GM21619 (cell line): ENCODE results near the gene IPO13.

ENCODE experiments used
- ATAC-seq: cut with Tn5 transposase; IDR thresholded peaks from one replicate; pipeline ENCODE4 v1.9.1; 2021; ENCODE audit not compliant: unreplicated experiment

IPO13 gene

DNA sequence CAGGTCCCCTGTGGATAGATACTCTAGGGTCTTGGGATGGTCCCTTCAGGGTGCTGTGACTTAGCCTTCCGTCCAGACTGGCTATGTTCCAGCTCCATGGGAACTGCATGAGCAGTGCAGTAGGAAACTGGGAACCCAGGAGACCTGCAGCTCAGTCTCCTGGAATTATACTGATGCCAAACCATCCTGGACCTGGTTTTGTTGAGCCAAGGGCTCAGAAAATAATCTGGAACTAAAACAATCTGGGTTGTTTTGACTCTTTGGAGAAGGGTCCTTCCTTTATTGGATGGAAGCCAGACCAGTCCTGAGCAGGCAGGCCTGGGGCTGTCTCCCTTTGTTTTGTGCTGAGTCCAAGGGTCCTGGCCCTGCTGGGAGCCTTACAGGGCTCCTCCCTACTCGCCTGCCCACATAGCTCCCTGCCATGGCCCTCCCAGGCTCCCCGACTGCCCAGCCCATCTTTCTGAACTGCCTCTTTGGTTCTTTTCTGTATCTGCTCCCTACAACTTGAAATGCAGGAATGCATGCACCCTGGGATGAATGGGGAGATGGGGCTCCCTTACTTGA, 1.2 kb downstream of the IPO13 start:
- no peak for ATAC-seq

DNA sequence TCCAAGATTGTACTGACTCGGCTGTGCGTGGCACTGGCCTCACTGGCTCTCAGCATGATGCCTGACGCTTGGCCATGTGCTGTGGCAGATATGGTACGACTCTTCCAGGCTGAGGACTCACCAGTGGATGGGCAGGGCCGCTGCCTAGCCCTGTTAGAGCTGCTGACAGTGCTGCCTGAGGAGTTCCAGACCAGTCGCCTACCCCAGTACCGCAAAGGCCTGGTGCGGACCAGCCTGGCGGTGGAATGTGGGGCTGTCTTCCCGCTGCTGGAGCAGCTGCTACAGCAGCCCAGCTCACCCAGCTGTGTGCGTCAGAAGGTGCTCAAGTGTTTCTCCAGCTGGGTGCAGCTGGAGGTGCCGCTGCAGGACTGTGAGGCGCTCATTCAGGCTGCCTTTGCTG, 2.9 kb downstream of the IPO13 start:
- no peak for ATAC-seq

DNA sequence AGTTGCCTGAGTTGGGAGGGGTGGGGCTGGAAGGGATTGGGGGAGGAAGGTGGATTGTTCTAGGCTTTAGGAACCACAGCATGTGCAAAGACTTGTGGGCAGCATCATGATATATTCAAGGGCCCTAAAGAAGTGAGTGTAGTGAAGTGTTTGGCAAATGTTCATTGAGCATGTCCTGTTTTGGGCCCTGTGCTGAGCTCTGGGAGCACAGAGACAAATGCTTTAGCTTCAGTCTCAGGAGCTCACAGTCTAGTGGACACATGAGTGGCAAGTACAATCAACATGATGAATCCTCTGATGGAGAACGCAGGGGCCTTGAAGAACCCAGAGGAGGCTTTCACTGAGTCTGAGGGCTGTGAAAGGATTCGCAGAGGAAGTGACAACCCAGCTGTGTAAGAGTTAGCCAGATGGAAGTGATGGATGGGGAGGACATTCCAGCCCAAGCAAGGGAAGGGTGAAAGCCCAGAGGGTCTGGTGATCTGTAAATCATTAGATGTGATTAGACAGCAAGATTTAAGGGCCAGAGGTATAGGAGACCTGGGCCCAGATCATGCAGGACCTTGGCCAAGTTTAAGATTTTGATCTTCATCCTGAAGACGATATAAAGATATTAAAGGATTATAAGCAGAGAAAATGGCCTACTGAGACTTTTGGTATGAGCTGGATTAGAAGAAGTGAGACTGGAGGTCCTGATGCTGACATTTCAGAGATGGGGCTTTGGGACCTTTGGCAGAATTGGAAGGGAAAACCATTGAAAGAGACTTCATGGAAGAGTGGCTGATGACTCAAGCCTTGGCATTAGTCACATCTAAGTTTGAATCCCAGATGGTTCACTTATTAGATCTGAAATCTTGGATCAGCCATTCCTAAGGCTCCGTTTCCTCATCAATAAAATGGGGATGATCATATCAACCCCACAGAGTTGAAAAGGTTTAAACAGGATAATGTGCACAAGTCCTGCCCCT, 4.6 kb downstream of the IPO13 start:
- no peak for ATAC-seq

DNA sequence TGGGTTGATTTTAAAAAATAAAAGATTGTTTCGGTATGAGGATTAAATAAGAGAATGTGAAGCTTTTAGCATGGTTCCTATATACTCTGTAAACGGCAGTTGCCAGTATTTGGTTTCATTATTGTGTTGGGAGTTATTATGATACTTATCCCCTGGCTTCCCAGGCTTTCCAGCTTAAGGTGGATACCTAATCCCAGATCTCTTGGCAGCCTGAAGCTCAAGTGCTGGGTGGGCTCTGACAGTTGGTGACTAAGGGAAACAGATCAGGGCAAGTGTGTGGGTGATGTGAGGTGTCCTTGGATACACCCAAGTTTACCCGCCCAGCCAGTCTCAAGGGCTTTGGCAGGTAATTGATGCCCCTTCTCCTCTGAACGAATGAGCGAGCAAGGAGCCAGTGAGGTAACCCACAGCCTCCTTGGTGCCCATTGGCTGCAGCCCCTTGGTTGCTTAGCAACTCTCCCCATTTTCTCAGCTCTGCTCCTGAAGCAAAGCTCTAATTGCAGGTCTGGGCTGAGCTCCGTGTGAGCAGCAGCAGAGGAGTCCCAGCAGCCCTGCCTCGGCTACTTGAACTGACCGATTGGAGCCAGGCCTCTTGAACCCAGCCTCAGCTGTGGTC, 6.1 kb downstream of the IPO13 start:
- ATAC-seq = no peak

DNA sequence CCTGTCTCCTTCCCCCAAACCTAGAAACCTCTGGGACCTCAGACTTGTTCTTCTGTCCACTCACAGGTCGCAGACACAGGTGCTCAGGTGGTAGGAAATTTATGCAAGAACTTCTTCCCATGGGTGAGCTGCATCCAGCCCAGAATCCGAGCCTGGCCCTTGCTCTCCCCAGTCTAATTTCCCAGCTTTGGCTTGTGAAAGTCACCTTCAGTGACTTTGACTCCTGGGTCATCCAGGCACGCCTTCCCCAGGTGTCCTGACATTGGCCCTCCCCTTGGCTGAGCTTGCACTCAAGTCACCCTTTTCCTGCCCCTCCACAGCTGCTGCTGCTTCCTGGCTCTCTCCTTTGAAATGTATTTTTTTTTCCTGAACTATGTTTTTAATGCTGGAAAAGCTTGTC, 6.6 kb downstream of the IPO13 start:
- ATAC-seq = no peak

DNA sequence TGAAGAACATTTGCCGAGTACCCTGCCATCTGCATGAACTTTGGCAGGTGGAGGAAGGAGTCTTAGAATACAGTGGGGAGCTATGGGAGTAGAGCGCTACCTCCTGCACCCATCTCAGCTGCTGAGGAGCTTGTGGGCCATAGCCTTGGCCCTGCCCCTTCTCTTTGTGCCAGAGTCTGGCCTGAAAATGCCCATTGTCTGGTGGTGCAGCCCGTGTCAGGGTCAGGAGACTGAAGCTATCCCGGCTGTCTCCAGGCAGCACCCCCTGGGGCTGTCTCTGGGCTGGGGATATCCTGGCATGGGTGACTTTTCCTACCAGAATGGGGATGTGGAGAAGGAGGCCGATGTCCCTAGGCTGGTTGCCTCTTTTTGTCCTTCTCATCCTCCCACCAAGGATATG, 7.3 kb downstream of the IPO13 start:
- ATAC-seq = no peak

DNA sequence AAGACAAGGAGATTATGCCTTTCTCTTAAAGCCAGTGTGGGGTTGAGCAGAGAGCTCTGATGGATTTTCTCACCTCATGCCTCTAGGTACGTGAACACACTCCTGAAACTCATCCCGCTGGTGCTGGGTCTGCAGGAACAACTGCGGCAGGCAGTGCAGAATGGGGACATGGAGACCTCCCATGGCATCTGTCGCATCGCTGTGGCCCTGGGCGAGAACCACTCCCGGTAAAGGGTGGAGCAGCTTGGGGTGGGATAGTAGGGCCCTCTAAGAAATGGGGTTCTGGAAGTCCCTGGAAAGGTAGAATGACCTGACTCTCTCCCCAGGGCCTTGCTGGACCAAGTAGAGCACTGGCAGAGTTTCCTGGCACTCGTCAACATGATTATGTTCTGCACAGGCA, 9.5 kb downstream of the IPO13 start:
- ATAC-seq = no peak

DNA sequence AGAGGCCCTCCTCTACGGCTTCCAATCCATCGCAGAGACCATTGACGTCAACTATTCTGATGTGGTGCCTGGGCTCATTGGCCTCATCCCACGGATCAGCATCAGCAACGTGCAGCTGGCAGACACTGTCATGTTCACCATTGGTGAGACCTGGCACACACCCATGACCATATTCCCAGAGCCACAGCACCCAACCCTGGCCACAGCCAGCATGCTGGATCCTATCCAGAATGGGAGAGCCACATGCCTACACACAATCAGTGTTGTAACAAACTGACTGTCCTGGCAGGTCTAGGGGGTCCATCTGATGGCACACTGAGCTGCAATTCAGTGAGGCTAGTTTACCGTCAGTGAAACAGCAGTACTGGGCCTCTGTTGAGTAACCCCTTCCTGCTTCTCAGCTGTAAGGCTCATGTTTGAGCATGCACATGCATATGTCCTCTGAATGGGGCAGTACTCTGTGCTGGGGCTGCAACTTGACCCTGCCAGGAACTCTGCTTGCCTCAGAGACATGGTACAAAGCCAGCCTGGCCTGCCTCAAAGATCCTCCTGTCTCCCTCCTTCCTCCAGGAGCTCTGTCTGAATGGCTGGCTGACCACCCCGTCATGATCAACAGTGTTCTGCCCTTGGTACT, 10.8 kb downstream of the IPO13 start:
- ATAC-seq = no peak

DNA sequence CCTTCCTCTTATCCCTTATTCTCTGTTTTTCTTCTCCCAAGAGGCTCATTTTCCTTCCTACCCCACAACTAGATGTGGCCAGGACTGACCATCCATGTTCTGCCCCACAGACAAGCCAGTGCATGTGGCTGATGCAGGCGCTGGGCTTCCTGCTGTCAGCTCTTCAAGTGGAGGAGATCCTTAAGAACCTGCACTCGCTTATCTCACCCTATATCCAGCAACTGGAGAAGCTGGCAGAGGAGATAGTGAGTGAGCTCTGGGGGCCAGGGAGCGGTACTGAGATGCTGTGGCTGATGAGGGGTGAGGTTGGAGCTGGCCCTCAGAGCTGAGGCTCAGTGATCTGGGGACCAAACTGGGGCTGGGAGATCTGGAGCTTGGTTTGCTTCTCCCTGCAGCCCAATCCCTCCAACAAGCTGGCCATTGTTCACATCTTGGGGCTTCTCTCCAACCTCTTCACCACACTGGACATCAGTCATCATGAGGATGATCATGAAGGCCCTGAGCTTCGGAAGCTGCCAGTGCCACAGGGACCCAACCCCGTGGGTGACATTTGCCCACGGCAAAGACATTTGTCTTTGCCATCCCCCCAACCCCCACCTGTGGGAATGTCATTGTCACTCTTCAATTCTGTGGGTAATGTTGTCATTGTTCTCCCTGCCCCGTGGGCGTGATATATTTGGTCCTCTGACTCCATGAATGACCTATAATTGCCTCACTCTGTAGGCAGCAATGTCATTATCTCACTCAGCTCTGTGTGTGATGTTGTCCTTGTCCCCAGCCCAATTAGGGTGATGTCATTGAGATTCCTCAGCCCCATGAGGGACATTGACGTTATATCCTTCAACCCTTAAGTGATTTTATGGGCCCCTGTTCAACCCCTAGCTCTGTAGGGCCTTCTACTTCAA, 11.9 kb downstream of the IPO13 start:
- no peak for ATAC-seq

DNA sequence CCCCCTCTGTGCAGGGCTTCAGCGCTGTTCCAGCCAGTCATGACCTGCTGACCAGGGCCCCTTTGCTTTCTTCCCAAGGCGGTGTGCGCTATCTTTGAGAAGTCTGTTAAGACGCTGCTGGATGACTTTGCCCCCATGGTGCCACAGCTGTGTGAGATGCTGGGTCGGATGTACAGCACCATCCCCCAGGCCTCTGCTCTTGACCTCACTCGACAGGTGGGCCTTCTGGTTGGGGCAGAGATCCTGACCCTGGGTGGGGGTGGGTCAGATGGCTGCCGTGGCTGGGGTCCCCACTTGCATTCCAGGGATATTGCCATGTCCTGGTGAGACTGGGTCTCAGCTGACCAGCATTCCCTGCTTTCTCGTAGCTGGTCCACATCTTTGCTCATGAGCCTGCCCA, 14.0 kb downstream of the IPO13 start:
- no peak for ATAC-seq

DNA sequence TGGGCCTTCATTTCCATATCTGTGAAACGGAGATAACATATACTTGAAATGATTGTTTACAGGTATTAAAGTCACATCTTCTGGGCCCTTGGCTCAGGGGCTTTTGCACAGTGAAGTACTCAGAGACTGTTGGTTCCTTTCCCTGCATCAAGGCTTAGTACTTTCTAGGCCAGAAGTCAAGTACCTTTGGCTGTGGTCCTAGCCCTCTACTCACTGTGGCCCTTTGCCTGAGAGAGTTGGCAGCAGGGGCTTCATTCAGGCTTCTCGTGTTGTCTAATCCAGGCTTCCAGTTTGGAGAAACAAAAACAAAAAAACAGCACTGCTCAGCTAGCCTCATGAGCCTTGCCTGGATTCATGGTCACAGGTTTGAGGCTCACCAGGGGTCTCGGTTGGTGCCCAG, 14.9 kb downstream of the IPO13 start:
- ATAC-seq = no peak

DNA sequence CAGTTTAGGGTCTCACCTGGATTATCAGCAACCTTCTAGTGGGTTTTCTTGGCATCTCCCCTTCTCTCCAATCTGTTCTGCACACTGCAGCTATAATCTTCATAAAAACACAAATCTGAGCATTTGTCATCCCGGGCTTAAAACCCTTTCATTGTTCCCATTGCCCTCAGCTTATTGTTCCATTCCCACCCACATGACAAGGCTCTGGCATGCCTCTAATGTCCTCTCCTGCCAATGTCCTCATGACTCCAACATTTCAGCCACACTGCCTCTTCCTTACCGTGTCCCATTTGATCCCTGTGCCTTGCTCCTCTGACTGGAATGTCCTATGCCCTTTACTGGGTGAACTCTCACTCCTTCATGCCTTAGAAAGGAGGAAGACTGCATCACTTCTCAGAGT, 15.6 kb downstream of the IPO13 start:
- ATAC-seq = no peak

DNA sequence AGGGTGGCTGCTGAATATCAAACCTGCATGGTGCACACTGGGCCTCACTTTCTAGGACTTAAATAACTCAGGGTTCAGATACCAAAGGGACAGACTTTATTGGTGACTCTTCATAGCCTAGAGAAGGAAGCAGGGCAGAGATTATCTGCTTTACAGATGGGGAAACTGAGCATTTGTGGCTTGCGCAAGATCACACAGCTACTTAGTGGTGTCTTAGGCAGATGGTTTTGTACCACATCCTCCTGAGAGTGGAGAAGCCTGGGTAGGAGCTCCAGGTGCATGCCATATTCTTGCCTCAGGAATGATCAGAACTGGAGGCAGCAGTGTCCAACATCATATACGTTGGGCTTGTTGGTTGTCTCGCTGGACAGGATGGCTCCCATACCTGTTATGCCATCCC, 16.3 kb downstream of the IPO13 start:
- ATAC-seq = no peak

DNA sequence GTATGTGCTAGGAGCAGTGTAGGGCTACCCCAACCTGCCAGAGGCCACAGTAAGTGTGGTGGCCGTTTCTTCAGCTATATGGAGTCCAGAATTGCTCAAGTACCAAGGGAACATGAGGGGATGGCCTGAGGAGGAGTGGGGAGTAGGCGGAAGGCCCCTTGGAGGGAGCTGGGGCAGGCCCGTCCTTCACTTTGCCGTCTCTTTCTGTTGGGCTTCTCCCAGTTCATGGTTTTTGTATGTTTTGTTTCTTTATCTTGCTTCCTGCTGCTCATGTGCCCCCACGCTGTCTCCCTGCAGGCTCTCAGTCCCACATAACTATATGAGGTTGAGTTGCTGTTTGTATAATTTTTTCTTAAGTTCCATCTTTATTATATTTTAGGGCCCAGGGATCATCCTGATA, 17.1 kb downstream of the IPO13 start:
- ATAC-seq = no peak

DNA sequence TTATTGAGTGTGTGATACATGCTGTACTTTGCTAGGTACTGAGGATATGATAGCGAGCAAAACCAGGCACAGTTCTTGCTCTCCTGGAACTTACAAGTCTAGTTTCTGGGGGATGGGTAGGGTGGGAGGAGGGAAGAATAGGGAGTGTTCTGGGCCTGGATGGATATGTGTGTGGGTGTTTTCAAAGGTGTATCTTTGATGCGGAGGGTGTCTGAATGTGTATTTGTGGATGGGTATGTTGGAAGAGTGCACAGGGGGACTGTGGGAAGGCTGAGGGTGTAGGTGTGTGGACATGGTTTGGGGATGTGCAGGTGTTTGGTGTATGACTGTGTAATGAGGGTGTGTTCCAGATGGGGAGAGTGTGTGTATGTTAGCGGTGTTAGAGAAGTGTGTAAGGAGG, 18.6 kb downstream of the IPO13 start:
- no peak for ATAC-seq

DNA sequence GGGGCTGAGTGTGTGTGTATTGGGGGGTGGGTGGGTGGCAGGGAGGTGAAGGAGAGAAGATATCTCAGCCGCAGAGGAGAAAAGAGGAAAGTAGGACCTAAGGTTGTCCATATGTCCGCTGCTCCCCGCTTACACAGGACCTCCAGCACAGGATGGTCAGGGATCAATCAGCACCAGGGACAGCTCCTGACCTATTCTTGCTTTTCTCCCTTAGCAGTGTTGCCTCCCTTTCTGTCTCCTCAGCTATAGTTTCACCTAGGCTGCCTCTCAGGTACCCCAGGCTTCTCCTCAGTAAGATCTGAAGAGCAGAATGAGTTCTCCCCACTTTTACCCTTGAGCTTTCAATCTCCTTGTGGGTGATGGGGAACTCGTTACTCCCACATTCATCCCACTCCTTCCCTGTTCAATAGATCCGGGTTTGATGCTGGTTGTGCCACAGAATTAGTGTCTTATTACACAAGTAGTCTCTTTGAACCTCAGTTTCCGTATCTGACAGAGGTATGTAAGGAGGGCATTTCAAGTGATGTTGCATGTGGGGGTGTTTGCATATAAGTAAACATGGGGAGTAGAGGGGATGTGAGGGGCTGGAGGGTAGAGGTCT, 21.7 kb downstream of the IPO13 start:
- no peak for ATAC-seq

DNA sequence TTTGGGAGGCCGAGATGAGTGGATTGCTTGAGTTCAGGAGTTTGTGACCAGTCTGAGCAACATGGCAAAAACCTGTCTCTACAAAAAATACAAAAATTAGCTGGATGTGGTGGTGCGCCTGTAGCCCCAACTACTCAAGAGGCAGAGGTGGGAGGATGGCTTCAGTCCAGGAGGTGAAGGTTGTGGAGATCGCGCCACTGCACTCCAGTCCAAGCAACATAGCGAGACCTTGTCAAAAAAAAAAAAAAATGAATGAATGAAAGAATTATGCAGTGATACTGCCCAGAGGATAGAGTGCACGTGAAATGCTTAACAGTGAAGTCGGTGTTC, 22.6 kb downstream of the IPO13 start:
- no peak for ATAC-seq

DNA sequence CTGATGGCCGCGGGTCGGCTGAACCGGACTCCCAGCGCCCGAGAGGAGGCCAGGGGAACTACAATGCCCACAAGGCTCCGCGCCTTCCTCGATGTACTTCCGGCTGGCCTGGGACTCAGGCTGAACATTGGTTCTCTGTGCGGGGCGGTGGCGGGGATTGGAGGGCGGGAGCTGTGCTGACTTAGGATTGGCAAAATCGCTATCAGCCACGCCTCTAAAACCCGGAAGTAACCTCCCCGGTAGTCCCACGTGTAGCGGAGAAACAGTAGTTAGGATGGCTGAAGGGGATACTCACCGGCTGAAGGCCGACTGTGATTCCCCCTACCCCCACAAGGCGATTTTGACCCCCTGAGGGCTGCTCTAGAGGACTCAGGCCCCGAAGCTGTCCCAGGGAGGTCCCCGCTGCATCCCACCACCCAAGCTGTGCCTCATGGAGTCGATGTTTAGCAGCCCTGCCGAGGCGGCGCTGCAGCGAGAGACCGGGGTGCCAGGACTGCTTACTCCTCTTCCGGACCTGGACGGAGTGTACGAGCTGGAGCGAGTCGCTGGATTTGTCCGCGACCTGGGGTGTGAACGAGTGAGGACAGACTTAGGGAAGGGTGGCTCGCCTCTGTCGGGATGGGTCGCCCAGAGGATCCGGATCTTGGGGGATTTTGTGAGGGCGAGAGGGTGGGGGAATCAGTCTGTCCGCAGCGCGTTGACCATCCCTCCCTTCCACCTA, 23.2 kb downstream of the IPO13 start, which contains the start of gene DPH2:
Gene DPH2 (plus strand): TSS at position 265 of the 721 bp plus-strand sequence. CDS start 166 bp downstream, at position 431.
- ATAC-seq = peak; percentile 81

DNA sequence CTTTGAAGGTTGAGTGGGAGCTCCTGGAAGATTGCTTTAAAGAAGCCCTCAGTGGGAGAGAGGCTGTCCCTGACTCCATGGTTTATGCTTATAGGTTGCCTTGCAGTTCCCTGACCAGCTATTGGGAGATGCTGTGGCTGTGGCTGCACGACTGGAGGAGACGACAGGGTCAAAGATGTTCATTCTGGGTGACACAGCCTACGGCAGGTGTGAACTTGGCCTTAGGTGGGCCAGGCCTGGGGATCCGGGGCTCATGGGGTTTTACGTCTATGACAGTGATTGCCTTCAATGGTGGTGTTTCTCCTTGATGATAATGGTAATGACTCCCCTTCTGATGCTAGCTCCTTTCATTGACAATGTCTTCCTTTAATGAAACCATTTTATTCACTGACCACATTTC, 23.8 kb downstream of the IPO13 start:
- no peak for ATAC-seq

DNA sequence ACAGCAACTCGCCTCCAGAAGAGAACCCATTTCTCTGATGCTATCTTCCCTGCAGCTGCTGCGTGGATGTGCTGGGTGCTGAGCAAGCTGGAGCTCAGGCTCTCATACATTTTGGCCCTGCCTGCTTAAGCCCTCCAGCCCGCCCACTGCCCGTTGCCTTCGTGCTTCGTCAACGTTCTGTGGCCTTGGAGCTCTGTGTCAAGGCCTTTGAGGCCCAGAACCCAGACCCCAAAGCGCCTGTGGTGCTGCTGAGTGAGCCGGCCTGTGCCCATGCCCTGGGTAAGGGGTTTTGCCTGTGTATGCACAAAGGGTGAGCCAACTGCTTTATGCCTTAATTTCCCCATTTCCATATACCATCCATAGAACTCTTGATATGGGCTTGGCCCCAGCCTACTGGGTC, 24.2 kb downstream of the IPO13 start:
- ATAC-seq = no peak
